GM12873 (cell line): ENCODE measurements around the gene PPP1R36.

ENCODE experiments used
- TF ChIP-seq, protein P1 (sequence below): IDR thresholded peaks from 2 replicates; pipeline ENCODE4 v1.5.1; 2012; ENCODE audit warnings: low read depth, mild to moderate bottlenecking, moderate library complexity, low read length, control low read depth; ENCODE audit not compliant: insufficient read depth; ENCODE audit errors: missing control alignments

PPP1R36 gene

DNA sequence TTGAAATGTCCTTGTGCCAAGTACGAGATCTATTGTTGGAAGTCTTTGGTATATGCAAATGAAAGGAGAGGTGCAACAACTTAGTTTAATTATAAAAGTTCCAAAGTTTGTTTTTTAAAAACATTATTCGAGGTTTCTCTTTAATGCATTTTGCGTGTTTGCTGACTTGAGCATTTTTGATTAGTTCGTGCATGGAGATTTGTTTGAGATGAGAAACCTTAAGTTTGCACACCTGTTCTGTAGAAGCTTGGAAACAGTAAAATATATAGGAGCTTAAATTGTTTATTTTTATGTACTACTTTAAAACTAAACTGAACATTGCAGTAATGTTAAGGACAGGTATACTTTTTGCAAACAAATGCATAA lies 6.9 kb upstream of the PPP1R36 start:
- TF ChIP-seq, protein P1, sequence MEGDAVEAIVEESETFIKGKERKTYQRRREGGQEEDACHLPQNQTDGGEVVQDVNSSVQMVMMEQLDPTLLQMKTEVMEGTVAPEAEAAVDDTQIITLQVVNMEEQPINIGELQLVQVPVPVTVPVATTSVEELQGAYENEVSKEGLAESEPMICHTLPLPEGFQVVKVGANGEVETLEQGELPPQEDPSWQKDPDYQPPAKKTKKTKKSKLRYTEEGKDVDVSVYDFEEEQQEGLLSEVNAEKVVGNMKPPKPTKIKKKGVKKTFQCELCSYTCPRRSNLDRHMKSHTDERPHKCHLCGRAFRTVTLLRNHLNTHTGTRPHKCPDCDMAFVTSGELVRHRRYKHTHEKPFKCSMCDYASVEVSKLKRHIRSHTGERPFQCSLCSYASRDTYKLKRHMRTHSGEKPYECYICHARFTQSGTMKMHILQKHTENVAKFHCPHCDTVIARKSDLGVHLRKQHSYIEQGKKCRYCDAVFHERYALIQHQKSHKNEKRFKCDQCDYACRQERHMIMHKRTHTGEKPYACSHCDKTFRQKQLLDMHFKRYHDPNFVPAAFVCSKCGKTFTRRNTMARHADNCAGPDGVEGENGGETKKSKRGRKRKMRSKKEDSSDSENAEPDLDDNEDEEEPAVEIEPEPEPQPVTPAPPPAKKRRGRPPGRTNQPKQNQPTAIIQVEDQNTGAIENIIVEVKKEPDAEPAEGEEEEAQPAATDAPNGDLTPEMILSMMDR = no peak

DNA sequence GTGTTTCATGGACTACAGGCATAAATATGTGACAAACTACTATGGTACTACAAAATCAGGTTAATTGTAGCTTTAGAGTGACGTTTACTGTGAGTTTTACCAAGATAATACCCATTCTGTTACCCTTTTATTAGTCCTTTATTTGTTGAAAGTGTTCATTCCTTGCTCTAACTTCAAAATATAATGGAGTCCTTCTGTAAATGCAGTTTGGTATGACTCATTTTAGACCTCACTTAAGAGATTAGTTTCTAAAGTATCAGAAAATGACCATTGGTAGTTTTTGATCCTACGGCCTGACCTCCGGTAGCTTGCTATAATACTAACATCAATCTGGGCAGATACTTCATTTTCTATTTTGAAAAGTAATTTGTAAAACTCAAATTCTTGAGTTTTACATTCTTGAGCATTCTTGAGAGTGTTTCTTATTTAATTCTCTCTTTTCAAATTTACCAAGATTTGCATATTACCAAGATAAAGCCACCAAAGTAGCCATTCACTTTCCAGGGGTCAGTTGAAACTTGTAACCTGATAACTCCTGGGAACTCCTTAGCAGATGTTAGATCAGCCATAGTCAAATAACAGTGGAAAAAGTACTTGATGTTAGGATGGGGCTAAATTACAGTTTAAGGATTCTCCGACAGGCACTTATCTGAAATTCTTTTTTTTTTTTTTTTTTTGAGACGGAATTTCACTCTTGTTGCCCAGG lies 5.0 kb upstream of the PPP1R36 start:
- TF ChIP-seq, protein P1 = no peak

- TF ChIP-seq, protein P1 = no peak
These were observed 745 bp upstream of the PPP1R36 start for GRCh38 chr14:64549016-64549415.

GRCh38 chr14:64550621-64551333 lies 1.0 kb downstream of the PPP1R36 start:
- TF ChIP-seq, protein P1 = no peak

GRCh38 chr14:64554556-64554955 lies 4.8 kb downstream of the PPP1R36 start:
- TF ChIP-seq, protein P1 = no peak

DNA sequence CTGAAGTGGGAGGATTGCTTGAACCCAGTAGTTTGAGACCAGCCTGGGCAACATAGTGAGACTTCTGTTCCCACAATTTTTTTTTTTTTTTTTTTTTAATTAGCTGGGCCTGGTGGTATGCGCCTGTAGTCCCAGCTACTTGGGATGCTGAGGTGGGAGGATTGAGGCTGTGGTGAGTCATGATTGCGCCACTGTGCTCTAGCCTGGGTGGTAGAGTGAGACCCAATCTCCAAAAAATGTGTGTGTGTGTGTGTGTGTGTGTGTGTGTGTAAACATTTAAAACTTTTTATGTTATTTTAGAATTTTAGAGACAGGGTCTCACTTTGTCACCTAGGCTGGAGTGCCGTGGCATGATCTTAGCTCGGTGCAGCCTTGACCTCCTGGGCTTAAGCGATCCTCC lies 6.8 kb downstream of the PPP1R36 start:
- TF ChIP-seq, protein P1 = no peak

- TF ChIP-seq, protein P1 = no peak
These were observed 11.9 kb downstream of the PPP1R36 start for GRCh38 chr14:64561631-64562030.
